Neural crest cell (in vitro differentiated cells): Measurements from ENCODE around the gene LBHD1. TPM values are rescaled to one million over a fixed set of nuclear protein-coding genes. Genes with fewer than 3 reads are reported as not detected.

Experiments used
- DNase-seq: peaks from one replicate; pipeline ENCODE4 v3.0.0; 2021; ENCODE audit warnings: low read depth, mixed read lengths, low spot score
- H3K27ac Mint-ChIP-seq: one replicate; pipeline ENCODE4 v1.8.0; 2021; ENCODE audit warnings: mild to moderate bottlenecking, mixed read lengths; ENCODE audit not compliant: unreplicated experiment
- H3K27me3 Mint-ChIP-seq: 2 replicates; pipeline ENCODE4 v1.8.0; 2021; ENCODE audit warnings: low read depth, mild to moderate bottlenecking, mixed read lengths
- H3K36me3 Mint-ChIP-seq: 2 replicates; pipeline ENCODE4 v1.8.0; 2021; ENCODE audit warnings: low read depth, mild to moderate bottlenecking, mixed read lengths
- H3K4me1 Mint-ChIP-seq: 2 replicates; pipeline ENCODE4 v1.8.0; 2021; ENCODE audit warnings: mixed read lengths
- H3K4me3 Mint-ChIP-seq: one replicate; pipeline ENCODE4 v1.8.0; 2021; ENCODE audit warnings: mild to moderate bottlenecking, mixed read lengths
- H3K9me3 Mint-ChIP-seq: 2 replicates; pipeline ENCODE4 v1.8.0; 2021; ENCODE audit warnings: mixed read lengths
- total RNA-seq: library from RNA; stranded (reverse); gene quantifications from 2 replicates; pipeline ENCODE4 v1.2.1, GENCODE V29; 2021
- TF ChIP-seq, protein P1 (sequence below): fragments of 200-600 bp; sonication (generic); conservative IDR thresholded peaks from 2 replicates; pipeline ENCODE4 v1.5.0; 2021; ENCODE audit warnings: antibody characterized with exemption, mild to moderate bottlenecking

The LBHD1 gene
- total RNA-seq, 1 donor from 2014 or later: 7.0 TPM

DNA sequence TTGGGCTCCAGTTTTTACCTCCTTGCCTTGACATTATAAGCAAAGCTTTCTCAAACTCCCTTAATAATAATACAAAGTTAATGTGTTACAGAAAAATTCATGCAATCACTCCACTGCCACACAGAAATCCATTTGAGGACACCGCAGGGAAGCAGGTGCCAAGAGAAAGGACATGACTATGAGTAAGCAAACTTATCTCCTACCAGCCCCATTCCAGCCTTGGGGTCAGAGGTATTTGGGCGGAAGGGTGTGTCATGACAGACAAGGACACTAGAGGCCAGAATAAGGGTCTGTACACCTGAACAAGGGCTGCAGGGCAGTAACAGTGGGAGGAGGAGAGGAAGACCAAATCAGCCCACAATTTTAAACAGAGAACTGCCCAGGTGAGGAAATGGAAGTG lies 41.3 kb upstream of the LBHD1 start:
- peaks cover 4% of the 10 kb centered on the region for H3K27me3 Mint-ChIP-seq
- H3K36me3 Mint-ChIP-seq: peaks cover 30% of the 10 kb centered on the region
- H3K4me1 Mint-ChIP-seq: peaks cover 21% of the 10 kb centered on the region
- TF ChIP-seq, protein P1, sequence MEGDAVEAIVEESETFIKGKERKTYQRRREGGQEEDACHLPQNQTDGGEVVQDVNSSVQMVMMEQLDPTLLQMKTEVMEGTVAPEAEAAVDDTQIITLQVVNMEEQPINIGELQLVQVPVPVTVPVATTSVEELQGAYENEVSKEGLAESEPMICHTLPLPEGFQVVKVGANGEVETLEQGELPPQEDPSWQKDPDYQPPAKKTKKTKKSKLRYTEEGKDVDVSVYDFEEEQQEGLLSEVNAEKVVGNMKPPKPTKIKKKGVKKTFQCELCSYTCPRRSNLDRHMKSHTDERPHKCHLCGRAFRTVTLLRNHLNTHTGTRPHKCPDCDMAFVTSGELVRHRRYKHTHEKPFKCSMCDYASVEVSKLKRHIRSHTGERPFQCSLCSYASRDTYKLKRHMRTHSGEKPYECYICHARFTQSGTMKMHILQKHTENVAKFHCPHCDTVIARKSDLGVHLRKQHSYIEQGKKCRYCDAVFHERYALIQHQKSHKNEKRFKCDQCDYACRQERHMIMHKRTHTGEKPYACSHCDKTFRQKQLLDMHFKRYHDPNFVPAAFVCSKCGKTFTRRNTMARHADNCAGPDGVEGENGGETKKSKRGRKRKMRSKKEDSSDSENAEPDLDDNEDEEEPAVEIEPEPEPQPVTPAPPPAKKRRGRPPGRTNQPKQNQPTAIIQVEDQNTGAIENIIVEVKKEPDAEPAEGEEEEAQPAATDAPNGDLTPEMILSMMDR: no peak
- H3K27ac Mint-ChIP-seq: no peak overlapping the region
- no peak for DNase-seq
- no peak overlapping the region for H3K4me3 Mint-ChIP-seq
- no peaks in the 10 kb centered on the region for H3K9me3 Mint-ChIP-seq

DNA sequence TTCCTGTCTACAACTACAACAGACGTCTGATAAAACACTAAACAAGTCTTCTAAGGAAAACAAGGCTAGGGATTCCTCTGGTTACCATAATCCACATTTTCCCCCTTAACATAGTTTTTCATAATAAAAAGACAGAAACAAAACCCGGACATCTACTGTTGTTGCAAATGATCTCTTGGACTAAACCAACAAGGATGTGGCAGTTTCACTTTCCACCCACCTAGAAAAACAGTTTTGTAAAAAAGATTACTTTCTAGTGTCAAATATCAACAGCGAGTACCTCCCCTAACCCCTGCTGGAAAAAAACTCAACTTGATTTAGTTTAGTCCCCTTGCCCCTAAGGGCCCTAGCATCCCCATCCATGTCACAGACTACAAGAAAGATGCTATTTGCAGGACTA lies 40.8 kb upstream of the LBHD1 start:
- Mint-ChIP-seq H3K36me3 (peaks cover 26% of the 10 kb centered on the region), H3K4me3 (no peak overlapping the region), H3K9me3 (no peaks in the 10 kb centered on the region), H3K27ac (no peak overlapping the region), H3K27me3 (peaks cover 4% of the 10 kb centered on the region), H3K4me1 (peaks cover 24% of the 10 kb centered on the region)
- TF ChIP-seq, protein P1: no peak
- no peak for DNase-seq

DNA sequence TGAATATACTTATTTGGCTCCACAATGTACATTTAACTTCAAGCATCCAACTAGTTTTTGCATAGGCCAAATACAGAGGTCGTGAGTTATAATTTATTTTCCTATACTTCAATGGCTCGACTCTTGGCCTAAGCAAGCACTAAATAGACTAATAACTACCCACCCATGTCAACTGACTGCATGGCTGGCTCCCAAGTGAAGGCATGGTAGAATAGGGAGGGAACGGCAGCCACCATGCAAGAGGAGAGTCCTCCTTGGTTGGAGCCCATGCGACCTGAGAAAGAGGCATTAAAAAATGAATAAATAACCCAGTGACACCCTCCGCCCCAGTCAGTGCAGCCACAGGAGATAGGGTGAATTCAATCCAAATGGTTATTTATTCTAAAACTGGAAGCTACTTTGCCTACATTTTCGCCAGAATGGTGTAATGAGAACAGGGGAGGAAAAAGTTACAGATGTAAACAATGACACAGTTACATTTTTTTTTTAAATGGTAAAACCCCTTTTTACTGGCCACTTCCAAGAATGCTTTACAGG lies 40.3 kb upstream of the LBHD1 start:
- Mint-ChIP-seq H3K9me3 (no peaks in the 10 kb centered on the region), H3K27ac (no peak overlapping the region), H3K36me3 (peaks cover 25% of the 10 kb centered on the region), H3K4me3 (peak overlapping the region; percentile 63), H3K27me3 (peaks cover 5% of the 10 kb centered on the region), H3K4me1 (peaks cover 29% of the 10 kb centered on the region)
- TF ChIP-seq, protein P1: no peak
- DNase-seq: no peak

DNA sequence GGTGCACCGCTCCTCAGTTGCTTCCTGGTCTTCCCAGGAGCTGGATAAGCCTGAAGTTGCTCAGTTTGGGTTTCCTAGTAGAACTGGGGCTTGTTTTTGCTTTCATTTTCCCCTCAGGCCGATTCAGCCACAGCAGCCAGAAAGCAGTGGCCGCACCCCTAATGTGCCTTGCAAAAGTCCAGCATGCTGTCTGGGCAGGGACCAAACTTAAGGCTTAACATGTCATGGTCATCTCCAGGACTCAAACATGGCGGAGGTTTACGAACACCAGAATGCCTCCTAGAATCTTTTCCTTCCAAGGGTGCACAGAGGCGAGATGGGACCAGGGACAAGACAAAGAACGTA lies 37.9 kb upstream of the LBHD1 start:
- Mint-ChIP-seq H3K36me3 (peaks cover 13% of the 10 kb centered on the region), H3K4me1 (peaks cover 50% of the 10 kb centered on the region)

DNA sequence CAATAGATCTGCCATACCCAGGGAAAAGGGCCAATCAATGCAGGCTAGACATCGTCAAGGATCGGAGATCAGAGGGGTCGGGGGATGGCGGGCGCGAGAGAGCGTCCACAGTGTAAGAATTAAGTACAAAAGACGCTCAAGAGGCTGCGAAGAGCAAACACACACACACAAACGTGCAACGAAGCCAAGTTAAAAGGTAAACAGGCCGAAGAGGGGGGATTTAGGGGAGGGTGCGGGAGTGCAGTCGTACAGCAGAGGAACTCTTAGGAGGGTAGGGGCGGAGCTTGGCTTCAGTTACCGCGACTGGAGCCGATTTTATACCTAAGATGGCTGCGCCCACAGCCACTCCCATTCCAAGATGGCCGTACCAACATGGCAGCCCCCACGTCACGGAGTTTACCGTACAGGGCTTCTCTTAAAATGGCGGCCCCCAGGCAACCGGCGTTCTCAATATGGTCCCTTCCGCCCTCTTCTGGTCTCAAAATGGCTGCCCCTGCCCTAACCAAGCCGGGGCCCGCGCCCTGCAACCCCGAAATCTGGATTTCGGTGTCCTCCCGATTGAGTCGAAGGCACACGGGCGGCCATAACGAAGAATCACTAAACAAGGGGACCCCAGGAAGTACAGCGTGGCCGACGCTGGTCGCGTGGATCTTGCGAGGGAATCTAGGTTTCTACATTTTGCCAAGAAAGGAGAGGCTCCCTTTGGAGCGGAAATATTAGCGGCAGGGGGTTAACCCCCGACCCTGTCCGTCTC lies 37.4 kb upstream of the LBHD1 start:
- peak; percentile 91 for DNase-seq
- TF ChIP-seq, protein P1: no peak
- no peaks in the 10 kb centered on the region for H3K9me3 Mint-ChIP-seq
- peaks cover 13% of the 10 kb centered on the region for H3K36me3 Mint-ChIP-seq
- peak overlapping the region; percentile 92 for H3K4me3 Mint-ChIP-seq
- peaks cover 51% of the 10 kb centered on the region for H3K4me1 Mint-ChIP-seq
- peak overlapping the region; percentile 99 for H3K27ac Mint-ChIP-seq
- H3K27me3 Mint-ChIP-seq: peaks cover 10% of the 10 kb centered on the region

More for the DNA sequence above, 37.9 kb upstream of the LBHD1 start:
- DNase-seq: peak; percentile 26
- Mint-ChIP-seq H3K9me3 (no peaks in the 10 kb centered on the region), H3K27me3 (peaks cover 10% of the 10 kb centered on the region), H3K4me3 (peak overlapping the region; percentile 92), H3K27ac (peak overlapping the region; percentile 99)
- TF ChIP-seq, protein P1: no peak
